ENCODE results near the gene ARAP1. TPM values are rescaled to one million over a fixed set of nuclear protein-coding genes. Genes with fewer than 3 reads are reported as not detected.

The ARAP1 gene
- total RNA-seq, 4 donors from 2014 or later, result 18.3 to 52.0 (median 26.0) TPM

GRCh38 chr11:72718101-72718501 lies 34.1 kb downstream of the ARAP1 start:
- peaks cover 62 to 67% of the 10 kb centered on the region in 2 donors for H3K4me1 ChIP-seq
- intact Hi-C loops (cut with DNase I; ENCODE audit: low total_unique reads) (no loop called here), in situ Hi-C loops (cut with MboI; ENCODE audit: low sequenced_read_pairs in 4 of 4) (loop anchor here in 1 of 4 donors (25.0 kb wide), 1 partner anchor 469 kb away; no protein-coding TSS in a partner anchor)
- no peak for ATAC-seq
- no peak overlapping the region for H3K4me3 ChIP-seq
- TF ChIP-seq POLR2A (IDR thresholded peaks at IDR 0.05), result no peak
- TF ChIP-seq, protein P1, sequence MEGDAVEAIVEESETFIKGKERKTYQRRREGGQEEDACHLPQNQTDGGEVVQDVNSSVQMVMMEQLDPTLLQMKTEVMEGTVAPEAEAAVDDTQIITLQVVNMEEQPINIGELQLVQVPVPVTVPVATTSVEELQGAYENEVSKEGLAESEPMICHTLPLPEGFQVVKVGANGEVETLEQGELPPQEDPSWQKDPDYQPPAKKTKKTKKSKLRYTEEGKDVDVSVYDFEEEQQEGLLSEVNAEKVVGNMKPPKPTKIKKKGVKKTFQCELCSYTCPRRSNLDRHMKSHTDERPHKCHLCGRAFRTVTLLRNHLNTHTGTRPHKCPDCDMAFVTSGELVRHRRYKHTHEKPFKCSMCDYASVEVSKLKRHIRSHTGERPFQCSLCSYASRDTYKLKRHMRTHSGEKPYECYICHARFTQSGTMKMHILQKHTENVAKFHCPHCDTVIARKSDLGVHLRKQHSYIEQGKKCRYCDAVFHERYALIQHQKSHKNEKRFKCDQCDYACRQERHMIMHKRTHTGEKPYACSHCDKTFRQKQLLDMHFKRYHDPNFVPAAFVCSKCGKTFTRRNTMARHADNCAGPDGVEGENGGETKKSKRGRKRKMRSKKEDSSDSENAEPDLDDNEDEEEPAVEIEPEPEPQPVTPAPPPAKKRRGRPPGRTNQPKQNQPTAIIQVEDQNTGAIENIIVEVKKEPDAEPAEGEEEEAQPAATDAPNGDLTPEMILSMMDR (IDR thresholded peaks at IDR 0.05 in 4 of 5, conservative IDR thresholded peaks at IDR 0.05 in 1 of 5), result no peak
- H3K27me3 ChIP-seq, result no peaks in the 10 kb centered on the region
- no peaks in the 10 kb centered on the region for H3K9me3 ChIP-seq
- no peaks in the 10 kb centered on the region for H3K36me3 ChIP-seq
- peak overlapping the region in 3 of 4 donors; percentile 88 to 97 (median 90) for H3K27ac ChIP-seq
- DNase-seq, result no peak

- Histone ChIP-seq H3K27me3 (no peaks in the 10 kb centered on the region), H3K9me3 (no peaks in the 10 kb centered on the region), H3K27ac (peak overlapping the region in 1 of 4 donors; percentile 22), H3K36me3 (peaks cover 0 to 6% of the 10 kb centered on the region in 2 donors), H3K4me1 (peaks cover 61 to 62% of the 10 kb centered on the region in 2 donors), H3K4me3 (no peak overlapping the region)
- TF ChIP-seq POLR2A (IDR thresholded peaks at IDR 0.05), result no peak
- TF ChIP-seq, protein P1 (IDR thresholded peaks at IDR 0.05 in 4 of 5, conservative IDR thresholded peaks at IDR 0.05 in 1 of 5), result no peak
- in situ Hi-C loops (cut with MboI; ENCODE audit: low sequenced_read_pairs in 4 of 4), result loop anchor here in 1 of 4 donors (25.0 kb wide), 1 partner anchor 470 kb away; no protein-coding TSS in a partner anchor
- no peak for ATAC-seq
- intact Hi-C loops (cut with DNase I; ENCODE audit: low total_unique reads), result no loop called here
- no peak for DNase-seq
These were observed 35.3 kb downstream of the ARAP1 start for GRCh38 chr11:72716788-72717435.

GRCh38 chr11:72716290-72716689 lies 35.9 kb downstream of the ARAP1 start:
- no peak for ATAC-seq
- Histone ChIP-seq H3K36me3 (peaks cover 0 to 7% of the 10 kb centered on the region in 2 donors), H3K27me3 (no peaks in the 10 kb centered on the region), H3K27ac (peak overlapping the region in 1 of 4 donors; percentile 22), H3K9me3 (no peaks in the 10 kb centered on the region), H3K4me3 (no peak overlapping the region), H3K4me1 (peaks cover 56 to 59% of the 10 kb centered on the region in 2 donors)
- intact Hi-C loops (cut with DNase I; ENCODE audit: low total_unique reads), result no loop called here
- no peak for DNase-seq
- TF ChIP-seq, protein P1 (IDR thresholded peaks at IDR 0.05 in 4 of 5, conservative IDR thresholded peaks at IDR 0.05 in 1 of 5), result no peak
- in situ Hi-C loops (cut with MboI; ENCODE audit: low sequenced_read_pairs in 4 of 4), result loop anchor here in 1 of 4 donors (25.0 kb wide), 1 partner anchor 471 kb away; no protein-coding TSS in a partner anchor

DNA sequence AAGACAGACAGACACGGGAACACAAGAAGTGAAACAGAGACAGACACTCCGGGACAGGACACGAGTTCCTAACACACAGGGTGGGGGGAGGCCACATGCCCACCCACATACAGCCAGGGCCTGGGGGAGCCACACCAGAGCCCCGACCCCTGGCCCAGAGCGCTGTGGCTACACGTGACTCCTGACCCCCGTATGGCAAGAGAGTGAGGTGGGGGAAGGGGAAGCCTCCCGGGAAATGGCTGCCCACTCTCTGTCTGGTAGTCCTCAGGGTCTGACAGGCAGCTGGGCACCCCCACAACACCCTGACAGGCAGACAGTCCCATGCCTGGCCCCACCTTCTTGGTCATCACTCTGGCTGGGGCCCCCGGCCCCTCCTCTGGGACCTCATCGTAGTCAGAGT lies 39.4 kb downstream of the ARAP1 start:
- no peaks in the 10 kb centered on the region for H3K27me3 ChIP-seq
- H3K4me3 ChIP-seq, result no peak overlapping the region
- TF ChIP-seq, protein P1 (IDR thresholded peaks at IDR 0.05 in 4 of 5, conservative IDR thresholded peaks at IDR 0.05 in 1 of 5), result no peak
- TF ChIP-seq POLR2A (IDR thresholded peaks at IDR 0.05), result no peak
- in situ Hi-C loops (cut with MboI; ENCODE audit: low sequenced_read_pairs in 4 of 4), result loop anchor here in 1 of 4 donors (25.0 kb wide), 1 partner anchor 474 kb away; no protein-coding TSS in a partner anchor
- ATAC-seq (no peak), DNase-seq (no peak)
- H3K27ac ChIP-seq, result no peak overlapping the region
- intact Hi-C loops (cut with DNase I; ENCODE audit: low total_unique reads), result no loop called here
- peaks cover 21 to 25% of the 10 kb centered on the region in 2 donors for H3K4me1 ChIP-seq
- peaks cover 0 to 38% of the 10 kb centered on the region in 2 donors for H3K36me3 ChIP-seq
- H3K9me3 ChIP-seq, result no peaks in the 10 kb centered on the region

Data from gastrocnemius medialis (tissue), 4 donors.